ENCODE data around the gene NET1.

NET1 gene

GRCh38 chr10:5481121-5481520 is 68.8 kb downstream of the NET1 start:
- no peak for DNase-seq (ENCODE audit: low read depth in 2 of 2)

GRCh38 chr10:5482016-5482415 is 69.7 kb downstream of the NET1 start:
- no peak for DNase-seq (ENCODE audit: low read depth in 2 of 2)

DNA sequence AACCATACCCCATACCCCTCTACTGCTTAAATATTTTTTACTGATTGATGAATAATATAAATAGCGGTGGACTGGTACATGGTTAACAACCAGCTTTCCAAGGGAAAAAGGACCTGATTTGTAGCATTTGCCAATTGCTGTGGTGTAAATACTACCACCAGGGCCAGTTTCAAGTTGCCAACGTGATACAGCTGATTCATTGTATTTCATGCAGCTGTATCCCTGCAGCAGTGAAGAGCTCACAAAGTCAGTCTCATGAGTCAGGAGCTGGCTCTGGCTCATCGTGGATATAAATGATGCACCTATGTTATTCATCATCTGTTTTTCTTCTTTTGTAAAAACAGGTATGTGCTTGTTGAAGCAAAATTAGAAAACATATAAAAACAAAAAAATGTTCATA is 71.8 kb downstream of the NET1 start:
- DNase-seq (ENCODE audit: low read depth in 2 of 2) = no peak

DNA sequence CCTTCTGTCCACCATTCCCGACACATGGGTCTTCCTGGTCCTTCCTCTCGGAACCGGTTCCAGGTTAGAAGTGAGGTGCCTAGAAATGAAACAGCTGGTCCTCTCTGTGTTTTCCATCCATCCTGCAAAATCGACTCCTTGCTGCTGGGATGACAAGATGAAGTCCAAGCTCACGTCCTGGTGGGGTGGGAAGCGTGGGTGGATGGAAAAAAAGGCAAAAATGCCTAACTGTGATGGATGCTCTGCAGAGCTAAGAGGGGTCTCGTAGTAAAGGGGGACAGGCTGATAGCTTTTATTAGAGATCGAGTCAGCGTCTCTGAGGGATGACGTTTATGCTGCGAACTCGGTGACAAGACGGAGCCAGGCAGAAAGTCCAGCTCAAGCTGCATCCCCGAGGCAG is 72.9 kb downstream of the NET1 start:
- no peak for DNase-seq (ENCODE audit: low read depth in 2 of 2)

- DNase-seq (ENCODE audit: low read depth in 2 of 2) = no peak
Measured at GRCh38 chr10:5485948-5486852, 73.8 kb downstream of the NET1 start.

GRCh38 chr10:5486853-5487235 is 74.5 kb downstream of the NET1 start:
- no peak for DNase-seq (ENCODE audit: low read depth in 2 of 2)

GRCh38 chr10:5488272-5489161 is 76.2 kb downstream of the NET1 start:
- no peak for DNase-seq (ENCODE audit: low read depth in 2 of 2)

- no peak for DNase-seq (ENCODE audit: low read depth in 2 of 2)
Measured at GRCh38 chr10:5490032-5490431, 77.7 kb downstream of the NET1 start.

GRCh38 chr10:5490698-5491464 is 78.5 kb downstream of the NET1 start:
- DNase-seq (ENCODE audit: low read depth in 2 of 2) = no peak

- DNase-seq (ENCODE audit: low read depth in 2 of 2) = no peak
Measured at GRCh38 chr10:5491477-5491876, 79.1 kb downstream of the NET1 start.

GRCh38 chr10:5492322-5492855 is 80.0 kb downstream of the NET1 start:
- no peak for DNase-seq (ENCODE audit: low read depth in 2 of 2)

- DNase-seq (ENCODE audit: low read depth in 2 of 2) = no peak
Measured at GRCh38 chr10:5492929-5493576, 80.7 kb downstream of the NET1 start.

DNA sequence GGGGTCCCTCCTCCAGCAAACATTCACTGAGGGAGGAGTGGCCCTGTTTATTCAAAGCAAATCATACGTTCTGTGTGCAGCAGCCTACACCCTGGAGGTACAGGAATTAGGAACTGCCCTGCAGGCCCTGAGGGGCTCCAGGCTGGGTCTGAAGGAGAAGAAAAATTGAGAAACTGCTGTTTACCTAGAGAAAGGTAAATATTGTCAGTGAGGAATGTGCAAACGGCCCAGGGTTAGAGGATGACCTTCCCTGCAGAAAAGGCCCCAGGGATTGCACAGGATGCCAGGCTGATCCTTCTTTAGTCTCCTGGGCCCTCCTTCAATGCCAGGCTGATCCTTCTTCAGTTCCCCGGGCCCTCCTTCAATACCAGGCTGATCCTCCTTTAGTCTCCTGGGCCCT is 81.3 kb downstream of the NET1 start:
- DNase-seq (ENCODE audit: low read depth in 2 of 2) = no peak

- no peak for DNase-seq (ENCODE audit: low read depth in 2 of 2)
Measured at GRCh38 chr10:5494611-5495010, 82.3 kb downstream of the NET1 start.

DNA sequence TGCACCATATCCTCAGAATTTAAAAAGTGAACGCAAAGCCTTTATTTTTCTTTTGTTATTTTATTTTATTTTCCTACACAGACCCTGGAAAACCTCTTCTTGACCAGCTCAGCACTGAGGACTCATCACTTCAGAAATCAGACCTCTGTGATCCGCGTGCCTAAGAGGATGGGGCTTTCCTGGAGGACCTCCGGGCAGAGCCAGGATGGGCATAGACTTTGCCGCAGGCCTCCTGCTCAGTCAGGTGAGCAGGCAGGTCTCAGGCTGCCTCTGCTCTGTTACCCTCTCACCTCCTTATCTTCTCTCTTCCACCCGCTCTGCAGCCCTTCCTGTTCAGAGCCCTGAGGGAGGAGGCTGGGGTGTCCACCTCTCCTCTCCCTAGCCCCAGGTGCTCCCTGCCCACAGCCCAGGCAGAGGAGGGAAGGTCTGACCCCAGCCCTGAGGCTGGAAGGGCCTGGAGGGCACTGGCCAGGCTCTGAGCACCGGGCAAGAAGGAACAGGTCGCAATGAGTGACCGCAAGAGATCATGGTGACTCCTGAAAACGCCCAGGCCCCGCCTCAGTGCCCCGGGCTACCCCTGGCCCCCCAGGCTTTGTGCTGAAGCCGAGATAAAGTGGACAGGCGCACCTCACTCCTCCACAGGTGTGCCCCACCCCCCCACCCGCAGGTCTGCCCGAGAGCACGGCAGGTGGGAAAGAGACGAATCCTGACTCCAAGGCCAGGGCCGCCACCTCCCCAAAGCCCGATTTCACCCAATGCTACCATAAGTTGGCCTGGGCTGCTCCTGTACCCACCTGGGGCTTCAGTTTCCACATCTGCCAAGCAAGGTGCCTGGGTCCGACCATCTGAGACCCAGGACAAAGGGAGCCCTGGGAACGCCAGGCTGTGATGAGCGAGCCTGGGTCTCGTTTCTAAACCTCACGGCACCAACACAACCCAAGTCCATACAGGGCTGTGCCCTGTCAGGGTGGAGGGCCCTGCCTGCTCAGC is 84.2 kb downstream of the NET1 start:
- no peak for DNase-seq (ENCODE audit: low read depth in 2 of 2)

GRCh38 chr10:5497289-5497688 is 84.9 kb downstream of the NET1 start:
- no peak for DNase-seq (ENCODE audit: low read depth in 2 of 2)

DNA sequence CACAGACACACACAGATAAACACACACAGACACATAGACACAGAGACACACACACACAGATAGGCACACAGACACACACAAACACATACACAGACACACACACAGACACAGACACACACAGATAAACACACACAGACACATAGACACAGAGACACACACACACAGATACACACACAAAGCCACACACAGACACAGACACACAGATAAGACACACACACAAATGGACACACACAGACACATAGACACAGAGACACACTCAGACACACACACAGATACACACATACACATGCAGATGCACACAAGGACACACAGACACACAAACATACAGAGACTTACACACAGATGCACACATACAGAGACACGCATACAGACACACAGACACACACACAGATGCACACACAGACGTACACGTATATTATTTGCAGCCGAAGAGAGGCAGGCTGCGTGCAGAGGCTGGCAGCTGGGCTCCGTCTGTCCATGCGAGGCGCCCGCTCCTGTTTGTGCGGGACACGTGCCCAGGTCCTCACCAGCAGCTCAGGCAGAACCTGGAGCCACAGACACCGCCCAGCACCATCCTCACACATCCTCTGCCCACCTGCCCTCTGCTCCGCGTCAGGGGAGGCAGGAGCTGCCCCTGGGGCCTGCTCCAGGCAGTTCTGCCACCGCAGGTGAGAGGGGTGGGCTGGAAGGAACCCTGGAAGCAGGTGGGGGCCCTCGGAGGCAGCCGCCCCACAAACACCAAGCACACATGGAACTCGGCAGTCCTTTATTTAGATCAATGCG is 85.8 kb downstream of the NET1 start:
- no peak for DNase-seq (ENCODE audit: low read depth in 2 of 2)

GRCh38 chr10:5498791-5499492 is 86.6 kb downstream of the NET1 start:
- no peak for DNase-seq (ENCODE audit: low read depth in 2 of 2)

Measured in stimulated activated CD4-positive, alpha-beta T cell treated with anti-CD3 and anti-CD28 coated beads, Interleukin-1b, Interleukin-23, amount 100 ng/mL, for 1 hour (primary cell).